Measurements from ENCODE around the gene LYSMD4. TPM values are rescaled to one million over a fixed set of nuclear protein-coding genes. Genes with fewer than 3 reads are reported as not detected.
A peak's percentile ranks its signal among the peaks of the same experiment; 100 is the strongest.

The LYSMD4 gene
- total and polyA plus RNA-seq, 10 of the 15 experiments (the other 5 are each of a cell fraction or from before 2014, with no cell fraction given): 1.8 to 5.8 (median 3.9) TPM

- no peaks in the 10 kb centered on the region for H3K79me2 ChIP-seq (ENCODE audit: control insufficient read depth, insufficient read depth, low read length)
- intact Hi-C loops (cut with micrococcal nuclease; ENCODE audit: unreplicated experiment): no loop called here
Measured at GRCh38 chr15:99732124-99732750, 1.0 kb downstream of the LYSMD4 start.

More at GRCh38 chr15:99732124-99732750, 1.0 kb downstream of the LYSMD4 start:
- ChIA-PET SMC1A (ENCODE audit: uncharacterized antibody, unreplicated experiment) (interaction anchor here (1.2 to 2.0 kb wide), 3 partner anchors 13 to 451 kb away, joined by 3 to 13 read pairs (median 6); no protein-coding TSS in a partner anchor), RAD21 (ENCODE audit: unreplicated experiment) (interaction anchor here (0.9 to 2.0 kb wide), 7 partner anchors 16 to 632 kb away, joined by 3 to 25 read pairs (median 4); no protein-coding TSS in a partner anchor), POLR2A (interaction anchor here (1.1 to 1.5 kb wide), 2 partner anchors 13 to 15 kb away, joined by 3 to 5 read pairs; no protein-coding TSS in a partner anchor), CTCF (interaction anchor here (0.7 to 2.8 kb wide), 3 partner anchors 28 to 445 kb away, joined by 3 to 13 read pairs (median 7); no protein-coding TSS in a partner anchor)
- in situ Hi-C loops (cut with MboI): loop anchor here (25.0 kb wide), 1 partner anchor 620 kb away; the partner anchor contains the start of gene SYNM
- DNase-seq (ENCODE audit: low read depth, low spot score): no peak
- ATAC-seq: no peak
- H3K9me3 ChIP-seq (replicated peaks; ENCODE audit: control insufficient read depth, insufficient read depth, low read length): no peaks in the 10 kb centered on the region
- H3K4me3 ChIP-seq: peak overlapping the region; percentile 78
- FAIRE-seq: no peak
- TF ChIP-seq ZBTB4 (CRISPR knock-in tag; IDR thresholded peaks at IDR 0.05) (no peak), NR2F1 (conservative IDR thresholded peaks at IDR 0.05) (no peak), MYB (IDR thresholded peaks at IDR 0.05; ENCODE audit: borderline replicate concordance, low read depth, low read length) (no peak), SREBF2 (IDR thresholded peaks at IDR 0.05; ENCODE audit: low read length) (no peak), KLF5 (IDR thresholded peaks at IDR 0.05; ENCODE audit: partially characterized antibody) (no peak), ESRRA (IDR thresholded peaks at IDR 0.05; ENCODE audit: low read length) (no peak), HDAC6 (IDR thresholded peaks at IDR 0.05; ENCODE audit: unreplicated experiment) (no peak), CREM (IDR thresholded peaks at IDR 0.05; ENCODE audit: low read depth) (no peak), CBFB (IDR thresholded peaks at IDR 0.05; ENCODE audit: low read depth) (no peak), ZNF622 (IDR thresholded peaks at IDR 0.05) (no peak), ZNF274 (IDR thresholded peaks at IDR 0.05; ENCODE audit: insufficient read depth, insufficient read length) (no peak), MAX (IDR thresholded peaks at IDR 0.05; ENCODE audit: low read depth, low read length) (no peak)
- H3K4me1 ChIP-seq (ENCODE audit: control insufficient read depth, insufficient read depth, low read length): no peaks in the 10 kb centered on the region
- H2AFZ ChIP-seq (ENCODE audit: control insufficient read depth, low read depth, low read length): no peak overlapping the region
- no peaks in the 10 kb centered on the region for H4K20me1 ChIP-seq (ENCODE audit: control insufficient read depth, insufficient read depth)
- H3K9ac ChIP-seq (ENCODE audit: control insufficient read depth, insufficient read depth, low read length): peak overlapping the region; percentile 43
- H3K27ac ChIP-seq (ENCODE audit: control insufficient read depth, insufficient read depth): no peak overlapping the region
- 50% methylated on average over 18 of the region's 18 CpGs for WGBS (ENCODE audit: insufficient coverage, insufficient replicate concordance, low lambda C conversion rate, missing lambda C conversion rate)
- no peaks in the 10 kb centered on the region for H3K27me3 ChIP-seq (replicated peaks in 1 of 2; ENCODE audit: control insufficient read depth in 2 of 2, insufficient read depth in 2 of 2, low read length in 1 of 2)
- no peaks in the 10 kb centered on the region for H3K36me3 ChIP-seq (ENCODE audit: control insufficient read depth in 2 of 2, insufficient read depth in 2 of 2, low read length in 1 of 2)
- no TSS peak for BruUV-seq (replicated peaks)
- peak overlapping the region; percentile 73 for H3K4me2 ChIP-seq (ENCODE audit: control insufficient read depth, insufficient read depth)
